Raji (cell line): Measurements from ENCODE around the gene JAG1.

ENCODE experiments used
- POLR2A ChIP-seq: IDR thresholded peaks from 2 replicates; pipeline ENCODE4 v1.6.1; 2011; ENCODE audit warnings: low read depth, low read length, control low read depth; ENCODE audit not compliant: insufficient read depth

Gene JAG1

GRCh38 chr20:10673842-10674683 lies at the start of gene JAG1:
TSS of gene JAG1 (minus strand) at chr20:10673999. CDS start at chr20:10673530, 469 bp downstream.
- peak; percentile 27; the same call in 1 of the 2 replicates for TF ChIP-seq POLR2A

- no peak for TF ChIP-seq POLR2A
These were observed 48.2 kb upstream of the JAG1 start for GRCh38 chr20:10721976-10722375.

GRCh38 chr20:10721137-10721896 lies 47.5 kb upstream of the JAG1 start:
- no peak for TF ChIP-seq POLR2A

- no peak for TF ChIP-seq POLR2A
These were observed 46.8 kb upstream of the JAG1 start for GRCh38 chr20:10720565-10720964.

GRCh38 chr20:10719740-10720385 lies 46.1 kb upstream of the JAG1 start:
- no peak for TF ChIP-seq POLR2A

GRCh38 chr20:10718661-10719060 lies 44.9 kb upstream of the JAG1 start:
- no peak for TF ChIP-seq POLR2A

- TF ChIP-seq POLR2A = no peak
These were observed 43.1 kb upstream of the JAG1 start for GRCh38 chr20:10716855-10717254.

- TF ChIP-seq POLR2A = no peak
These were observed 41.2 kb upstream of the JAG1 start for GRCh38 chr20:10715035-10715434.

- no peak for TF ChIP-seq POLR2A
These were observed 40.6 kb upstream of the JAG1 start for GRCh38 chr20:10714236-10714975.

- no peak for TF ChIP-seq POLR2A
These were observed 39.4 kb upstream of the JAG1 start for GRCh38 chr20:10713161-10713560.

- no peak for TF ChIP-seq POLR2A
These were observed 38.2 kb upstream of the JAG1 start for GRCh38 chr20:10711903-10712451.

- no peak for TF ChIP-seq POLR2A
These were observed 37.4 kb upstream of the JAG1 start for GRCh38 chr20:10710991-10711775.

- no peak for TF ChIP-seq POLR2A
These were observed 36.1 kb upstream of the JAG1 start for GRCh38 chr20:10709916-10710315.
